ENCODE results near the gene GMPR.

Gene GMPR

GRCh38 chr6:16274885-16275589, 36.6 kb downstream of the GMPR start:
- DNase-seq, result no peak

- DNase-seq, result no peak
These were observed 39.0 kb downstream of the GMPR start for GRCh38 chr6:16277101-16277981.

GRCh38 chr6:16278048-16278724, 39.8 kb downstream of the GMPR start:
- DNase-seq, result no peak

- DNase-seq, result no peak
These were observed 40.4 kb downstream of the GMPR start for GRCh38 chr6:16278750-16279149.

GRCh38 chr6:16279243-16279642, 40.9 kb downstream of the GMPR start:
- no peak for DNase-seq

- no peak for DNase-seq
These were observed 44.0 kb downstream of the GMPR start for GRCh38 chr6:16282370-16282769.

GRCh38 chr6:16284472-16284871, 46.1 kb downstream of the GMPR start:
- no peak for DNase-seq

- DNase-seq, result no peak
These were observed 47.2 kb downstream of the GMPR start for GRCh38 chr6:16285467-16286150.

- peak; percentile 9 for DNase-seq
These were observed 47.8 kb downstream of the GMPR start for GRCh38 chr6:16286151-16286522.

- DNase-seq, result no peak
These were observed 49.8 kb downstream of the GMPR start for GRCh38 chr6:16288163-16288562.

- no peak for DNase-seq
These were observed 53.4 kb downstream of the GMPR start for GRCh38 chr6:16291739-16292138.

- no peak for DNase-seq
These were observed 54.0 kb downstream of the GMPR start for GRCh38 chr6:16292432-16292831.

- no peak for DNase-seq
These were observed 54.6 kb downstream of the GMPR start for GRCh38 chr6:16292942-16293341.

- DNase-seq, result no peak
These were observed 56.0 kb downstream of the GMPR start for GRCh38 chr6:16294371-16294770.

GRCh38 chr6:16295060-16295459, 56.7 kb downstream of the GMPR start:
- DNase-seq, result no peak

GRCh38 chr6:16295471-16295870, 57.1 kb downstream of the GMPR start:
- DNase-seq, result no peak

GRCh38 chr6:16296061-16296670, 57.8 kb downstream of the GMPR start:
- DNase-seq, result no peak

- DNase-seq, result no peak
These were observed 61.5 kb downstream of the GMPR start for GRCh38 chr6:16299861-16300260.

- DNase-seq, result no peak
These were observed 63.1 kb downstream of the GMPR start for GRCh38 chr6:16301511-16301910.

GRCh38 chr6:16302721-16303552, 64.5 kb downstream of the GMPR start:
- DNase-seq, result no peak

- DNase-seq, result no peak
These were observed 66.9 kb downstream of the GMPR start for GRCh38 chr6:16305246-16305725.

- no peak for DNase-seq
These were observed 67.4 kb downstream of the GMPR start for GRCh38 chr6:16305788-16306187.

Measured in CD4-positive, alpha-beta T cell treated with Interleukin-21 for 1 hour (primary cell).